ENCODE data around the gene SHH.

The SHH gene

DNA sequence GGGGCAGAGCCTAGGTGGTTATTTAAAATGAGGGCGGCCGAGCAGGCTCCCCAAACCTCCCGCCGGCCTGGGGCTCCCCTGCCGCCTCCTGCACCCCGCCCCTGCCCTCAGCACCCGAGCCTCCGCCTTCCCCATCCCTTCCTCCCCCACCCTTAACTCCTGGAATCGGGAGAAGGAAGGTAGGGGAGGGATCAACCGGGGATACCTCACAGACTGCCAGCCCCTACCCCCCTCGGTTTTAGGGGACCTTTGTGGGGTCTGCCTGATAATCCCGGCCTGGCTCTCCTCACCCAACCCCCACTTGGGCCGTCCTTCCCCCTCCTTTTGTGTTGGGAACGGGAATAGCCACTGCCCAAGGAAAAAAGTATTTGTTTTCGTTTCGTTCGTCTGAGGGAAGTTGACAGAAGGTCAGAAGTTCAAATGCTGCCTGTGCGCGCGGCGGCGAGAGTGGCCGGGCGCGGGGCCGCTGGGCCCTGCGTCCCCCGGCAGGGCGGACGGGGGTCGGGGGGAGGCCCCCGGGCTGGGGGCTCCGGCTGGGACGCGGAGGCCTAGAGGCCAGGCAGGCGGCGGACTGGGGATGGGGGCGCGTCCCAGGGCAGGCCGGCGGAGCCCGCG lies 2.8 kb downstream of the SHH start:
- Histone ChIP-seq H3K9ac (ENCODE audit: low read length) (no peak overlapping the region), H3K36me3 (ENCODE audit: low read length) (no peaks in the 10 kb centered on the region), H3K27ac (ENCODE audit: low read depth, low read length) (no peak overlapping the region), H3K9me2 (replicated peaks; ENCODE audit: insufficient read depth, low read length) (no peaks in the 10 kb centered on the region), H3K4me2 (ENCODE audit: low read depth, low read length, poor library complexity, severe bottlenecking) (no peak overlapping the region), H2AFZ (ENCODE audit: low read depth, low read length, severe bottlenecking) (no peak overlapping the region), H3K9me3 (ENCODE audit: insufficient read depth, low read length) (no peaks in the 10 kb centered on the region), H3K27me3 (ENCODE audit: low read length) (no peaks in the 10 kb centered on the region), H3F3A (ENCODE audit: insufficient read depth) (no peaks in the 10 kb centered on the region), H4K20me1 (ENCODE audit: low read depth, low read length) (no peaks in the 10 kb centered on the region), H3K79me2 (ENCODE audit: insufficient read depth, low read length) (no peaks in the 10 kb centered on the region), H3K4me3 (ENCODE audit: insufficient read depth, low read length, poor library complexity, severe bottlenecking) (no peak overlapping the region)
- TF ChIP-seq EZH2phosphoT487 (conservative IDR thresholded peaks at IDR 0.05; ENCODE audit: low read length) (no peak), CTCF (IDR thresholded peaks at IDR 0.05; ENCODE audit: insufficient read depth, low read length, poor library complexity, severe bottlenecking) (no peak)

- no peak overlapping the region for H3K9ac ChIP-seq (ENCODE audit: low read length)
- H4K20me1 ChIP-seq (ENCODE audit: low read depth, low read length) = no peaks in the 10 kb centered on the region
- no peak overlapping the region for H3K27ac ChIP-seq (ENCODE audit: low read depth, low read length)
- no peaks in the 10 kb centered on the region for H3K79me2 ChIP-seq (ENCODE audit: insufficient read depth, low read length)
- no peaks in the 10 kb centered on the region for H3K9me3 ChIP-seq (ENCODE audit: insufficient read depth, low read length)
- TF ChIP-seq CTCF (IDR thresholded peaks at IDR 0.05; ENCODE audit: insufficient read depth, low read length, poor library complexity, severe bottlenecking) (no peak), EZH2phosphoT487 (conservative IDR thresholded peaks at IDR 0.05; ENCODE audit: low read length) (no peak)
- no peaks in the 10 kb centered on the region for H3K27me3 ChIP-seq (ENCODE audit: low read length)
- H3K4me2 ChIP-seq (ENCODE audit: low read depth, low read length, poor library complexity, severe bottlenecking) = no peak overlapping the region
- no peak overlapping the region for H2AFZ ChIP-seq (ENCODE audit: low read depth, low read length, severe bottlenecking)
- no peaks in the 10 kb centered on the region for H3K9me2 ChIP-seq (replicated peaks; ENCODE audit: insufficient read depth, low read length)
- no peaks in the 10 kb centered on the region for H3K36me3 ChIP-seq (ENCODE audit: low read length)
- H3F3A ChIP-seq (ENCODE audit: insufficient read depth) = no peaks in the 10 kb centered on the region
- no peak overlapping the region for H3K4me3 ChIP-seq (ENCODE audit: insufficient read depth, low read length, poor library complexity, severe bottlenecking)
These were observed 3.5 kb downstream of the SHH start for GRCh38 chr7:155808549-155809331.

DNA sequence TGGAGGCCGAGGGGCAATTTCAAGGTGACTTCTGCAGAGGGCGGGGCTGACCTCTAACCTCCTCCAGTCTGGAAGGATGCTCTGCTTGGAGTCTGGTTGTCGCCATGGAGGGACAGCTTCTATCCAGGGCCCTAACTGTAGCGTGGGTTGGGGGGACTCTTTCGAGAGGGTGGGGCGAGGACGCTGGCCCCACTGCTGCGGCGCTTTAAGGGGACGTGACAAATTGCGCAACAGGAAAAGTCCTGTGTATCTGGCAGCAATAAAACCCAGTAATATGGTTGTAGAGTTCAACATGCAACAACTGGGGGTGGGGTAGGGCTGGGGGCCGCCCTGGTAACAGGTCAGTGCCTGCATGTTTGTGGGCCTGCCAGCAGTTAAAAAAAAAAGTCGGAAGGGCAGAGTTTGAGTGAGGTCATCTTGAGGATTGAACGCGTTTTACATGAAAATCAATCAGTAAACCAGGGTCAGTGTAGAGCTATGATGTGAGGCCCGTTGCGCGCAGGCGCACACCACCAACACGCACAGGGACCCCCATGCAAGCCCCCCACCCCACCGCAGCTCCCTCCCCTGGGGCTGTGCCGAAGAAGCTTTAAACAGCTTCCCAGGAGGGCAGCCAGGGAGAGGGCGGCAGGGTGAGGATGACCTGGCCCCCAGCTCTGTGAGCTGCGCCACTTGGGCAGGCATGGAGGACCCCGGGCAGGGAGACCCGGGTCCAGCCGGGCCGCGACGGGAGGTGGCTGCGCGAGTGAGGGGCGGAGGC lies 4.3 kb downstream of the SHH start:
- Histone ChIP-seq H3K4me3 (ENCODE audit: insufficient read depth, low read length, poor library complexity, severe bottlenecking) (no peak overlapping the region), H3K36me3 (ENCODE audit: low read length) (no peaks in the 10 kb centered on the region), H3K27ac (ENCODE audit: low read depth, low read length) (no peak overlapping the region), H3K9me3 (ENCODE audit: insufficient read depth, low read length) (no peaks in the 10 kb centered on the region), H3K9ac (ENCODE audit: low read length) (no peak overlapping the region), H3K4me2 (ENCODE audit: low read depth, low read length, poor library complexity, severe bottlenecking) (no peak overlapping the region), H3F3A (ENCODE audit: insufficient read depth) (no peaks in the 10 kb centered on the region), H3K9me2 (replicated peaks; ENCODE audit: insufficient read depth, low read length) (no peaks in the 10 kb centered on the region), H3K27me3 (ENCODE audit: low read length) (no peaks in the 10 kb centered on the region), H4K20me1 (ENCODE audit: low read depth, low read length) (no peaks in the 10 kb centered on the region), H2AFZ (ENCODE audit: low read depth, low read length, severe bottlenecking) (no peak overlapping the region), H3K79me2 (ENCODE audit: insufficient read depth, low read length) (no peaks in the 10 kb centered on the region)
- TF ChIP-seq CTCF (IDR thresholded peaks at IDR 0.05; ENCODE audit: insufficient read depth, low read length, poor library complexity, severe bottlenecking) (no peak), EZH2phosphoT487 (conservative IDR thresholded peaks at IDR 0.05; ENCODE audit: low read length) (no peak)
